DND-41 (cell line): Measurements from ENCODE around the gene MOXD1.

Experiments used
- ATAC-seq: fragments of 200-7000 bp; cut with Tn5 transposase; 3 replicates; pipeline ENCODE4 v1.9.1; 2021; ENCODE audit warnings: low read depth; ENCODE audit not compliant: insufficient read depth
- DNase-seq: peaks from one replicate; pipeline ENCODE4 v3.0.0-alpha.2; 2020
- H2AFZ ChIP-seq: 2 replicates; pipeline ENCODE4 v1.6.0; 2012; ENCODE audit warnings: low read depth, low read length
- H3K27ac ChIP-seq: 2 replicates; pipeline ENCODE4 v1.5.1; 2012; ENCODE audit warnings: low read length, inconsistent platforms
- H3K27me3 ChIP-seq: fragments of 200-600 bp; sonication (generic); 2 replicates; pipeline ENCODE4 v1.6.0; 2012; ENCODE audit warnings: low read length, mild to moderate bottlenecking, inconsistent platforms; ENCODE audit not compliant: insufficient read depth, poor library complexity
- H3K36me3 ChIP-seq: 2 replicates; pipeline ENCODE4 v1.5.1; 2012; ENCODE audit warnings: low read length, inconsistent platforms; ENCODE audit not compliant: insufficient read depth
- H3K4me1 ChIP-seq: 2 replicates; pipeline ENCODE4 v1.5.1; 2012; ENCODE audit warnings: mild to moderate bottlenecking, low read length; ENCODE audit not compliant: insufficient read depth
- H3K4me2 ChIP-seq: 2 replicates; pipeline ENCODE4 v1.6.0; 2012; ENCODE audit warnings: mild to moderate bottlenecking, moderate library complexity, low read length, inconsistent platforms; ENCODE audit not compliant: insufficient read depth
- H3K4me3 ChIP-seq, 2 experiments: fragments of 200-600 bp in 1 of 2; shearing (Covaris generic) in 1 of 2; 2 replicates each; pipeline ENCODE4 v1.5.1; 2012 to 2016; ENCODE audit warnings: inconsistent platforms in 2 of 2, low read length in 2 of 2, mild to moderate bottlenecking in 2 of 2, low read depth in 1 of 2, moderate library complexity in 1 of 2
- H3K79me2 ChIP-seq: 2 replicates; pipeline ENCODE4 v1.6.0; 2012; ENCODE audit warnings: low read length, inconsistent platforms; ENCODE audit not compliant: insufficient read depth
- H3K9ac ChIP-seq: 2 replicates; pipeline ENCODE4 v1.6.0; 2012; ENCODE audit warnings: low read depth, mild to moderate bottlenecking, inconsistent platforms, low read length, moderate library complexity
- H3K9me3 ChIP-seq: 2 replicates; pipeline ENCODE4 v1.5.1; 2012; ENCODE audit warnings: low read length, moderate library complexity, mild to moderate bottlenecking, inconsistent platforms; ENCODE audit not compliant: insufficient read depth, severe bottlenecking
- H4K20me1 ChIP-seq: 2 replicates; pipeline ENCODE4 v1.6.0; 2012; ENCODE audit warnings: low read length; ENCODE audit not compliant: insufficient read depth
- EZH2 ChIP-seq: IDR thresholded peaks from 3 replicates; pipeline ENCODE4 v1.6.1; 2012; ENCODE audit warnings: borderline replicate concordance, low read depth, mild to moderate bottlenecking, moderate library complexity, low read length, inconsistent platforms; ENCODE audit not compliant: severe bottlenecking
- TF ChIP-seq, protein P1 (sequence below): IDR thresholded peaks from 2 replicates; pipeline ENCODE4 v1.5.1; 2012; ENCODE audit warnings: borderline replicate concordance, low read length, moderate library complexity, mild to moderate bottlenecking; ENCODE audit not compliant: poor library complexity, severe bottlenecking; ENCODE audit errors: extremely low read depth

The MOXD1 gene

DNA sequence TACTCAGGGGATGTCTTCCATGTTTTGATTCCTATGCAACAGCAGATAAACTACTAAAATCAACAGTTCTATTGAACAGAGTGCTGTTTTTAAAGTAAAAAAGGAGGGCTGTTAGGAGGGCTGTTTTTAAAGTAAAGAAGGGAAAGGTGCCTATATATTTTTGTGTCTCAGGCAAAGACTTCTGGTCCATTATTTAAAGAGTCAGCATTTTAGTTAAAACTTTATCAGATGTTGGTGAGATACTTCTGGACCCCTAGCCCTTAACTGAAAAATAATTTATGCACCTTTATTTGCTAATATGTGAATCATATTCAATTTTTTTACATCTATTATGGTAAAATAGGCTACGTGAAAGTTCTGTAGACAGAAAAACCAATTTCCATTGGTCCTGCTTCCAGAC, 144.8 kb downstream of the MOXD1 start:
- H3K27me3 ChIP-seq = peaks cover 2% of the 10 kb centered on the region
- no peaks in the 10 kb centered on the region for H3K4me1 ChIP-seq
- no peak overlapping the region for H3K27ac ChIP-seq
- DNase-seq (no peak), ATAC-seq (no peak)
- no peaks in the 10 kb centered on the region for H3K36me3 ChIP-seq
- no peak overlapping the region for H2AFZ ChIP-seq
- H3K9me3 ChIP-seq = peaks cover 6% of the 10 kb centered on the region
- TF ChIP-seq EZH2 = no peak
- TF ChIP-seq, protein P1, sequence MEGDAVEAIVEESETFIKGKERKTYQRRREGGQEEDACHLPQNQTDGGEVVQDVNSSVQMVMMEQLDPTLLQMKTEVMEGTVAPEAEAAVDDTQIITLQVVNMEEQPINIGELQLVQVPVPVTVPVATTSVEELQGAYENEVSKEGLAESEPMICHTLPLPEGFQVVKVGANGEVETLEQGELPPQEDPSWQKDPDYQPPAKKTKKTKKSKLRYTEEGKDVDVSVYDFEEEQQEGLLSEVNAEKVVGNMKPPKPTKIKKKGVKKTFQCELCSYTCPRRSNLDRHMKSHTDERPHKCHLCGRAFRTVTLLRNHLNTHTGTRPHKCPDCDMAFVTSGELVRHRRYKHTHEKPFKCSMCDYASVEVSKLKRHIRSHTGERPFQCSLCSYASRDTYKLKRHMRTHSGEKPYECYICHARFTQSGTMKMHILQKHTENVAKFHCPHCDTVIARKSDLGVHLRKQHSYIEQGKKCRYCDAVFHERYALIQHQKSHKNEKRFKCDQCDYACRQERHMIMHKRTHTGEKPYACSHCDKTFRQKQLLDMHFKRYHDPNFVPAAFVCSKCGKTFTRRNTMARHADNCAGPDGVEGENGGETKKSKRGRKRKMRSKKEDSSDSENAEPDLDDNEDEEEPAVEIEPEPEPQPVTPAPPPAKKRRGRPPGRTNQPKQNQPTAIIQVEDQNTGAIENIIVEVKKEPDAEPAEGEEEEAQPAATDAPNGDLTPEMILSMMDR = no peak
- no peaks in the 10 kb centered on the region for H3K79me2 ChIP-seq
- H4K20me1 ChIP-seq = no peaks in the 10 kb centered on the region
- H3K4me2 ChIP-seq = no peak overlapping the region
- H3K4me3 ChIP-seq = no peak overlapping the region
- H3K9ac ChIP-seq = no peak overlapping the region

DNA sequence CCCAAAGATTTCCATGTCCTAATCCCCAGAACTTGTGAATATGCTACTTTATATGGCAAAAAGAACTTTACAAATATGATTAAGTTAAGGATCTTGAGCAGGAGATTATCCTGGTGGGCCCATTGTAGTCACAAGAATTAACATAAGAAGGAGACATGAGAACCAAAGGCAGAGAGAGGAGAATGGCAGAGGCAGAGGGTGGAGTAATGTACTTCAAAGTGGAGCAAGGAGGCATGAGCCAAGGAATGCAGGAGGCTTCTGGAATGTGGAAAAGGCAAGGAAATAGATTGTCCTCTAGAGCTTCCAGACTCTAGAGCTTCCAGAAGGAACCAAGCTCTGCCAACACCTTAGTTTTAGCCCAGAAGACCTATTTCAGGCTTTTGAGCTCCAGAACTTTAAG, 147.4 kb downstream of the MOXD1 start:
- H3K79me2 ChIP-seq = no peaks in the 10 kb centered on the region
- H3K36me3 ChIP-seq = no peaks in the 10 kb centered on the region
- H3K27ac ChIP-seq = no peak overlapping the region
- H3K9me3 ChIP-seq = peaks cover 6% of the 10 kb centered on the region
- H3K27me3 ChIP-seq = peaks cover 2% of the 10 kb centered on the region
- H4K20me1 ChIP-seq = no peaks in the 10 kb centered on the region
- ATAC-seq (no peak), DNase-seq (no peak)
- H3K4me3 ChIP-seq = no peak overlapping the region
- no peaks in the 10 kb centered on the region for H3K4me1 ChIP-seq
- no peak overlapping the region for H2AFZ ChIP-seq
- H3K4me2 ChIP-seq = no peak overlapping the region
- no peak for TF ChIP-seq EZH2
- TF ChIP-seq, protein P1 = no peak
- H3K9ac ChIP-seq = no peak overlapping the region

DNA sequence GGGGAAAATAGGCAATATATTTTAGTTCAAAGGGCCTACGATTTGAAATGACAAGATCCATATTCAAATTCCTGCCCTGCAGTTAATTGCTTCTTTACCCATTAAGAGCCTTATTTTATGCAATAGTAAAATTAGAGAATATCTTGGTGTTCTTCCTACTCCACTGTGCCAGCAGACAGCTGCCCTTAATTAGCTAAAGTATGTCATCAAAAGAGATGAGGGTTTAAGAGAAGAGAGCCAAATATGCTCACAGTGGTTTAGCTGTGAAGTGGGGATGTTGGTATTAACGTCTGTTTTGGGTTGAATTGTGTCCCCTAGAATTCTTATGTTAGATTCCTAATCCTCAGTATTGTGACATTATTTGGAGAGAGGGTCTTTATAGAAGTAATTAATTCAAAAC, 148.1 kb downstream of the MOXD1 start:
- TF ChIP-seq EZH2 = no peak
- TF ChIP-seq, protein P1 = no peak
- no peak overlapping the region for H3K4me3 ChIP-seq
- H2AFZ ChIP-seq = no peak overlapping the region
- no peak overlapping the region for H3K9ac ChIP-seq
- H3K9me3 ChIP-seq = peaks cover 6% of the 10 kb centered on the region
- H3K4me1 ChIP-seq = no peaks in the 10 kb centered on the region
- H3K79me2 ChIP-seq = no peaks in the 10 kb centered on the region
- no peak overlapping the region for H3K4me2 ChIP-seq
- ATAC-seq (no peak), DNase-seq (no peak)
- H3K36me3 ChIP-seq = no peaks in the 10 kb centered on the region
- H4K20me1 ChIP-seq = no peaks in the 10 kb centered on the region
- peaks cover 2% of the 10 kb centered on the region for H3K27me3 ChIP-seq
- H3K27ac ChIP-seq = no peak overlapping the region

DNA sequence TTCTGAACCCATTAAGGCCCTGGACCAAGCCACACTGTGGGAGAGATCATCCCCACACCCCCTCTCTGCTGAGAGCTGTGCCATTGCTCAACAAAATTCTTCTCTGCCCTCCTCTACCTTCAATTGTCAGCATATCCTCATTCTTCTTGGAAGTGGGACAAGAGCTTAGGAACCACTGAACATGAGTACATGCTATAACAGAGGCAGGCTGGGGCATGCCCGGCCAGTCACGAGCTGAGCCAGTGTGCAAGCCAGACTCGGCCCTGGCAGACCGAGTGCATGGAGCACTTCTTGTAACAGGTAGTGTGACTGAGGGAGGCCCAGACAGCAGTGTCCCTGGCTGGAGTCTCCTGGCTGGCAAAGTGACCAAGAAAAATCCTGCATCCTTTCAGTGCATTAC, 149.2 kb downstream of the MOXD1 start:
- Histone ChIP-seq H3K4me1 (no peaks in the 10 kb centered on the region), H3K4me2 (no peak overlapping the region), H3K27ac (no peak overlapping the region), H3K27me3 (peaks cover 2% of the 10 kb centered on the region), H3K79me2 (no peaks in the 10 kb centered on the region), H3K36me3 (no peaks in the 10 kb centered on the region), H3K4me3 (no peak overlapping the region), H4K20me1 (no peaks in the 10 kb centered on the region), H3K9me3 (peaks cover 6% of the 10 kb centered on the region), H2AFZ (no peak overlapping the region), H3K9ac (no peak overlapping the region)
- TF ChIP-seq, protein P1 = no peak
- TF ChIP-seq EZH2 = no peak
- ATAC-seq = no peak
- DNase-seq = no peak
